Astrocyte of the spinal cord (primary cell): ENCODE measurements around the gene PRR5.
A peak's percentile ranks its signal among the peaks of the same experiment; 100 is the strongest.

Experiments
- DNase-seq: peaks from one replicate; pipeline ENCODE4 v3.0.0; 2011; ENCODE audit warnings: low read depth, low spot score
- H3K4me3 ChIP-seq: 2 replicates; pipeline ENCODE4 v1.5.1; 2011; ENCODE audit warnings: low read depth, mild to moderate bottlenecking, low read length, moderate library complexity
- in situ Hi-C: cut with HindIII; loops from 2 replicates; pipeline ENCODE4 v1.10.0; 2017; ENCODE audit warnings: low sequenced_read_pairs
- TF ChIP-seq, protein P1 (sequence below): IDR thresholded peaks from 2 replicates; pipeline ENCODE4 v1.5.1; 2012; ENCODE audit warnings: low read depth, mild to moderate bottlenecking, low read length, inconsistent platforms

PRR5 gene

DNA sequence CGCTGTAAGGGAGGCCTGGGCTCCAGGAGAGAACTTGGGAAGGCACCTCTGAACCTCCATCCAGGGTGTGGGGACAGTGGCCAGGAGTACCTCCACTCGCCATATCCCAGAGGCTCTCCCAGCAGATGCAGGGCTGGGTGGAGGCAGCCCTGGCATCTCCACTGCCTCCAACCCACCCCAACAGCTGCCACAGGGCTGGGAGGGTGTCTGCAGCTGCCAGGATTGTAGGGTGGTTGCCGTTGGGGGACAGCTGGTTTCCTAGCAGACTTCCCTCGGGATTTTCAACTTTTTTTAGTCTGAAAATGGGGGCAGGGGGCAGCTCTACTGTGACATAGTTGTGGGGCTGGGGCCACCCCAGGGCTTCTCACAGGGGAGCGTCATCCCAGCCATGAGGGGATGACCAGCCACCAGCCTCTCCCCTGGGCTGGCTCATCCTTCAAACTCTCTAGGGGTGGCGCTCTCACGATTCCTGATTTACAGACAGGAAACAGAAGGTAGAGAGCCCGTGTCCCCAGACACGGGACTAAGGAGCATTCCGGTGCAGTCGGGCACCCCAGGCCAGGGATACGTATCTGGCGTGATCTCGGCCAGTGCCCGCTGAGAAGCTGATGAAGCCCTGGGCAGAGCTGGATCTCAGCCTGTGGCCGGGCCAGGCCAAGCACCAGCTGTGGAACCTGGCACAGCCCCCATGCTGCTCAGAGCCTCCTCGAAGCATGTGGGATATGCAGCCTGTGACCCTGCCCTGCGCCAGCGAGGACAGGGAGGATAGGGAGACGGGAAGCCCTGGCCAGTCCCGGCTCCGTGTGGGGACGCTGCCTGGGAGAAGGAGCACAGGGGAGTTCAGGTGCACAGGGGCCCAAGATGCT, 9.9 kb downstream of the PRR5 start:
- in situ Hi-C loops, result no loop called here
- TF ChIP-seq, protein P1, sequence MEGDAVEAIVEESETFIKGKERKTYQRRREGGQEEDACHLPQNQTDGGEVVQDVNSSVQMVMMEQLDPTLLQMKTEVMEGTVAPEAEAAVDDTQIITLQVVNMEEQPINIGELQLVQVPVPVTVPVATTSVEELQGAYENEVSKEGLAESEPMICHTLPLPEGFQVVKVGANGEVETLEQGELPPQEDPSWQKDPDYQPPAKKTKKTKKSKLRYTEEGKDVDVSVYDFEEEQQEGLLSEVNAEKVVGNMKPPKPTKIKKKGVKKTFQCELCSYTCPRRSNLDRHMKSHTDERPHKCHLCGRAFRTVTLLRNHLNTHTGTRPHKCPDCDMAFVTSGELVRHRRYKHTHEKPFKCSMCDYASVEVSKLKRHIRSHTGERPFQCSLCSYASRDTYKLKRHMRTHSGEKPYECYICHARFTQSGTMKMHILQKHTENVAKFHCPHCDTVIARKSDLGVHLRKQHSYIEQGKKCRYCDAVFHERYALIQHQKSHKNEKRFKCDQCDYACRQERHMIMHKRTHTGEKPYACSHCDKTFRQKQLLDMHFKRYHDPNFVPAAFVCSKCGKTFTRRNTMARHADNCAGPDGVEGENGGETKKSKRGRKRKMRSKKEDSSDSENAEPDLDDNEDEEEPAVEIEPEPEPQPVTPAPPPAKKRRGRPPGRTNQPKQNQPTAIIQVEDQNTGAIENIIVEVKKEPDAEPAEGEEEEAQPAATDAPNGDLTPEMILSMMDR, result no peak
- no peak overlapping the region for H3K4me3 ChIP-seq
- DNase-seq, result no peak

DNA sequence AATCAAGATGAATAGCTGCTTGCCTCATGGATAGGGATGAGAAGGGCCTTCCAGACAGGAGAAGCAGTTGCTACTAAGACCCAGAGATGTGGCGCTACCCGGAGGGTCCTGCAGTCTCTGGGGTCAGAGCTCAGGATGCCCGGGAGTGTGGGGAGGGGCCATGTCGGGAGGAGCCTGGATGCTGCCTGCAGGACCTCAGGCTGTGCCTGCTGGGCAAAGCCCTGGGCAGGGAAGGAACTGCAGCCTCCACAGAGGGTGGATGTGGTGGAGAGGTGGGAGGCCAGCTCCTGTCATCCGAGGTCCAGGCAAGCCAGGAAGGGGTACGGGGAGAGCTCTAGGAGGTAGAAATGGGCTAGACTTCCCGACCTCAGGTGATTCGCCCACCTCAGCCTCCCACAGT, 11.0 kb downstream of the PRR5 start:
- in situ Hi-C loops, result no loop called here
- H3K4me3 ChIP-seq, result no peak overlapping the region
- TF ChIP-seq, protein P1, result no peak
- no peak for DNase-seq

DNA sequence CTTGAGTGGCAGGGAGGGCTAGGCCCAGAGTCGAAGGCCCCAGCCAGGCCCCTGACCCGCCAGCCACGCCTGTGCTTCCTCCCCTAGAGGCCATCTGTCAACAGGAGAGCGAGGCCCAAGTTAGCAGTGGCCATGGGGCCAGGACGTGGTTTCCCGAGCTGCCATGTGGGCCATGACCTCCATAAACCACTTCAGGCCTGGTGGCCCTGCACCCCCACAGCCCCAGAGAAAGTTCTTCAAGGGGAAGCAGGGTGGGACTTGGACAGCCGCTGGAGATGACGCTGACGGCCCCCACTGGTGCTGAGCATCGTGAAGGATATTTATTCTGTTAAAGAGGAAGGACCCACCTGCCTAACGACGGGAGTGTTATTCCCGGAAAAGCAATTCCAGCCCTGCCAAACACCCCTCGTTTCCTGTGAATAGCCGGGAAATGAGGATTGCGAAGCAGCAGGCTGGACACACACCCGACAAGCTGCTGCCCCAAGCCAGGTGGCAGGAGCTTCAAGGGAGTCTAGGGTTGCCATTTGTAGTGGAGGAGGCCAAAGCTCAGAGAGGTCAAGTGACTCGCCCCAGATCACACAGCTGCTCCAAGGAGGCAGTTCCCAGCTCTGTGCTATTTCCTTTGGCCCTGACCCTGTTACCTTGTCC, 12.8 kb downstream of the PRR5 start:
- H3K4me3 ChIP-seq, result no peak overlapping the region
- in situ Hi-C loops, result no loop called here
- TF ChIP-seq, protein P1, result no peak
- DNase-seq, result no peak

DNA sequence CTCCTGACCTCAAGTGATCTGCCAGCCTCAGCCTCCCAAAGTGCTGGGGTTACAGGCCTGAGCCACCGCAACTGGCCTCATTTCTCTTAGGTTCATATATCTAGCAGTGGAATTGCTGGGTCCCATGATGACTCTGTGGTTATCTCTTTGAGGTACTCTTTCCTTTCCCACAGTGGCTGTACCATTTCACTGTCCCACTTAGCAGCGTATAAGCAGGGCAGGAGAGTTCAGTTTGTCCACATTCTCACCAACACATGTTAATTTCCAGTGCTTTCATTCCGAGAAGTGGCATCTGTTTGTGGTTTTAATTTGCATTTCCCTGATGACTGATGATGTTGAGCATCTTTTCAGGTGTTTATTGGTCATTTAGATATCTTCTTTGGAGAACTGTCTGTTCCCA, 16.4 kb downstream of the PRR5 start:
- TF ChIP-seq, protein P1, result no peak
- H3K4me3 ChIP-seq, result no peak overlapping the region
- no peak for DNase-seq
- in situ Hi-C loops, result no loop called here

DNA sequence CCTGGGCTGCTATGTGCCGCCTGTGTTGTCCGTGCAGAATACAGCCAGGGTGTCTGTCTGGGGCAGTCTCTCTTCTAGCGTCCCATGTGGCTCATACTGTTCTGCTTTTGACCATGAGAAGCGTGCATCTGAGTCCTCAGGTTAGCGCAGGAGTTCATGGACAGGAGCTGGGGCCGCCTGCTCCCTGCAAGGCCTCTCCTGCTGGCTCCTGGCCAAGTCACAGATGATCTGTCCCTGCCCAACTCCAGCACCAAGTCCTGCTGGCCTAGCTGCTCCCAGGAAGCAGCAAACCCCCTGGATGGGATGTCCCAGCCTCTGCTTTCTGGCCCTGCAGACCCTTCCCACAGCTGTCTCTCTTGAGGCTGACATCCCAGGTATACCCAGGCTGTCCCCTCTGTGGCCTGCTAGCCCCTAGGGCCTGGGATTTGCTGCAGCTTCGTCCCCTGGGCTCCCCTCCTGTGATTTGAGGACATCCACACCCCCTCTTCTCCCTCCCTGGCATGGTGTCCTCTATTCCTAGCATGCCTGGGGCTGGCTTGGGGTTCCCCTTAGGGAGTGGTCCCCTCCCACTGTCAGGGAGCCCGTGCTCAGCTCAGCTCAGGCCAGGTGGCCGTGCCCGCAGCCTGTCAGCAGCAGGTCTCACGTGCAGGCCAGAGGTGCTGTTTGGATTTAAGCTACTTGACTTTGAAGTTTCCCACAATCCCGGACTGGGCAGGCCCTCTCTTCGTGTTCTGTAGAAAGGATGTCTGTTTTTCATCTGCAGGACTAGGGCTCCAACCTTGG, 17.8 kb downstream of the PRR5 start:
- TF ChIP-seq, protein P1, result no peak
- no peak for DNase-seq
- in situ Hi-C loops, result no loop called here

DNA sequence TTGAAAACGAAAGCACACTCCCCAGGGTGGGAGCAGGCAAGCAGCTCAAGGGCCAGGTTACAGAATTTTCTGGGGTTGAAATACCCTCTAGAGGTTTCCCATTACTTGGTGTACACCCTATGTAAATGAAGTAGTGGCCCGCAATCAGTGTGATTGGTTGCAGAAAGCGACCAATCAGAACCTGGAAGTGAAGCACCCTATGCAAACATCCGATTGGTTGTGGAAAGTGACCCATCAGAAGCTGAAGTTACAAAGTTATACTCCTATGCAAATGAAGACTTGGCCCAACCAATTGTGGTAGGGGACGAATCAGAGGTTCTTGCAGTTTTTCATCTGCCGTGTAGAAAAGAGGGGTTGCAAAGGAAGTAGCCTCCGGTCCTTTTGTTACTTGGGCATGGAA, 19.2 kb downstream of the PRR5 start:
- TF ChIP-seq, protein P1, result no peak
- peak; percentile 30 for DNase-seq
- no peak overlapping the region for H3K4me3 ChIP-seq
- in situ Hi-C loops, result no loop called here

More for the DNA sequence above, 17.8 kb downstream of the PRR5 start:
- H3K4me3 ChIP-seq, result no peak overlapping the region
